CD4-positive, alpha-beta T cell treated with Interleukin-6 for 4 hours (primary cell): Measurements from ENCODE around the gene KCNC3.
"Not testable (repeated sequence)": the region's sequence is repeated elsewhere in the genome, so short reads cannot be mapped to it uniquely, and the experiment has no call there.

Experiments
- DNase-seq: peaks from one replicate; pipeline ENCODE4 v3.0.0-alpha.2; 2020; ENCODE audit warnings: mixed read lengths

KCNC3 gene

DNA sequence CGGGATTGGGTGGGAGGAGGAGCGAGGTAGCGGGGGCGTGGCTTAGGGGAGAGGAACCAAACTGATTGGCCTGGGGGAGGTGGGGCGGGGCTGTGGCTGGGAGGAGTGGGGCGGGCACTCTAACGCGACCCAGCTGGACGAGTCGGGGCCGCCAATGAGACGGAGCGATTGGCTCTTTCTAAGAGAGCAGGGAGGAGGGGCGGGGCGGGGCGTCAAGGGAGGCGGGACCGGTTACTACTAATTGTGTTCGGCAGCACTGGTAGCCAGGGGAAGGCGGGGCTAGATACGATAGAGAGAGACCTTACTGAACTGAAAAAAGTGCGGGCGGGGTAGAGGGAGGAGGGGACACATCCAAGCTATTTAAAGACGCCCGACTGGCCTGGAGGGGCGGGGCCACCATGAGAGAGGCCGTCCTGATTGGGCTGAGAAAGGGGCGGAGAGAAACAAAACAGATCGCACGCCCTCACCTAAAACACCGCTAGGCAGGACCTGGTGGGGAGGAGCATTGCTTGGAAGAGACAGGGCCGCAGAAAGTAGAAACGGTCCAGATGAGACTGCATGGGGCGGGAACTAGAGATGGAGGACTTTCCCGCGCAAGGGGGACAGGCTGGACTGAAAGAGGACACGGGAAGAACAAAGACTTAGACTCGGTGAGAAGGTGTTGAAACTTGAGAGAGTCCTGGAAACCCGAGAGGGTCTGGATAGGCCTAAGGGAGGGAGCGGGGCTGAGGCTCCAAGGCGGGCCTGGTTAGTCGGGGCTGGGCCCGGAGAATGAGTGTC lies at the start of gene KCNC3:
KCNC3 (minus strand) TSS at position 232 of the 780 bp plus-strand sequence. CDS start 295 bp downstream, outside the sequence.
- peak; percentile 86 for DNase-seq

DNA sequence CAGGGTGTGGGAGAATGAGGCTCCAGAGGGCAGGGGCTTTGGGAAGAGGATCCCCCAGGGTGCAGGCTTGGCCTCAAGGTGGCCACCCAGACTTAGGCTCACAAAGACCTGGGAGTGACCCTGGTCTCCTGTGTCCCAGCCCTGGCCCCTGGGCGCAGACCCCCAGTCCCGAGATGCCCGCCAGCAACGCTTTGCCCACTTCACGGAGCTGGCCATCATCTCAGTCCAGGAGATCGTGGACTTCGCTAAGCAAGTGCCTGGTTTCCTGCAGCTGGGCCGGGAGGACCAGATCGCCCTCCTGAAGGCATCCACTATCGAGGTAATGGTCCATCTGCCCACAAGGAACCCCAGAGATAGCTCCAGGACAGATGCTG lies 49.7 kb upstream of the KCNC3 start:
- no peak for DNase-seq

DNA sequence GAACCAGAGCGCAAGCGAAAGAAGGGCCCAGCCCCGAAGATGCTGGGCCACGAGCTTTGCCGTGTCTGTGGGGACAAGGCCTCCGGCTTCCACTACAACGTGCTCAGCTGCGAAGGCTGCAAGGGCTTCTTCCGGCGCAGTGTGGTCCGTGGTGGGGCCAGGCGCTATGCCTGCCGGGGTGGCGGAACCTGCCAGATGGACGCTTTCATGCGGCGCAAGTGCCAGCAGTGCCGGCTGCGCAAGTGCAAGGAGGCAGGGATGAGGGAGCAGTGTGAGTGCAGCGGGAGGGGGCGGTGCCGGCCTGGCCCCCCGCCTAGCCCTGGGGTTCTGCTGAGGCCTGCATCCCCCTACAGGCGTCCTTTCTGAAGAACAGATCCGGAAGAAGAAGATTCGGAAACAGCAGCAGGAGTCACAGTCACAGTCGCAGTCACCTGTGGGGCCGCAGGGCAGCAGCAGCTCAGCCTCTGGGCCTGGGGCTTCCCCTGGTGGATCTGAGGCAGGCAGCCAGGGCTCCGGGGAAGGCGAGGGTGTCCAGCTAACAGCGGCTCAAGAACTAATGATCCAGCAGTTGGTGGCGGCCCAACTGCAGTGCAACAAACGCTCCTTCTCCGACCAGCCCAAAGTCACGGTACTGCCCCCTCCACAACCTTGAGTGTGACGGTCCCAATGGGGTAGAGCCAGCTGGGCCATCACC lies 49.1 kb upstream of the KCNC3 start:
- no peak for DNase-seq

DNA sequence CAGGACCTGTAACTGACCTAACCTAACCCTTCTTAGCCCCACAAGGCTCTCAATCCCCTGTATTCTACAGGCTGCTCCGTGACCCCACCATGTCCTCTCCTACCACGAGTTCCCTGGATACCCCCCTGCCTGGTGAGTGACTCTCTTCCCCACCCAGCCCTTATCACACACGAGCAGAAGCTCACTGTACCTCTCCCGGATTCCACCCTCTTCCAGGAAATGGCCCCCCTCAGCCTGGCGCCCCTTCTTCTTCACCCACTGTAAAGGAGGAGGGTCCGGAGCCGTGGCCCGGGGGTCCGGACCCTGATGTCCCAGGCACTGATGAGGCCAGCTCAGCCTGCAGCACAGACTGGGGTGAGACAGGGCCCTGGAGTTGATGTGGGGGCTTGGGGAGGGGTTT lies 48.3 kb upstream of the KCNC3 start:
- no peak for DNase-seq

DNA sequence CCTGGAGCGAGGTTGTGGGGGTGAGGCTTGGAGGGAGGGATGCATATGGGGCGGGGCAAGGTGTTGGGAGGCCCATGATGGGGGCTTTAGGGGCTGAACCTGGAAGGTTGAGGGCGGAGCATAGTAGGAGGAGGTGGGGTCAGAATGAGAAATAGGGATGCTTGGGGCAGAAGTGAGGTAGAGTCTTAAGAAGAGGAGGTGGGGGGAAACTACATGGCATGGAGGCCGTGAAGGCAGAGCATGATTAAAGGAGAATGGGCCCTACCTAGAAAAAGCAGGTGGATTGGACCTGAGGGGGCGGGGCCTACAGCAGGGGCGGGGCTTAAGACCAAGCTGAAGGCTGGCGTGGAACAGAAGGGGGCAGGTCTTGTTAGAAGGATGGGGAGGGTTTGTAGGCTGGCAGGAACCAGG lies 47.9 kb upstream of the KCNC3 start:
- peak; percentile 68 for DNase-seq

DNA sequence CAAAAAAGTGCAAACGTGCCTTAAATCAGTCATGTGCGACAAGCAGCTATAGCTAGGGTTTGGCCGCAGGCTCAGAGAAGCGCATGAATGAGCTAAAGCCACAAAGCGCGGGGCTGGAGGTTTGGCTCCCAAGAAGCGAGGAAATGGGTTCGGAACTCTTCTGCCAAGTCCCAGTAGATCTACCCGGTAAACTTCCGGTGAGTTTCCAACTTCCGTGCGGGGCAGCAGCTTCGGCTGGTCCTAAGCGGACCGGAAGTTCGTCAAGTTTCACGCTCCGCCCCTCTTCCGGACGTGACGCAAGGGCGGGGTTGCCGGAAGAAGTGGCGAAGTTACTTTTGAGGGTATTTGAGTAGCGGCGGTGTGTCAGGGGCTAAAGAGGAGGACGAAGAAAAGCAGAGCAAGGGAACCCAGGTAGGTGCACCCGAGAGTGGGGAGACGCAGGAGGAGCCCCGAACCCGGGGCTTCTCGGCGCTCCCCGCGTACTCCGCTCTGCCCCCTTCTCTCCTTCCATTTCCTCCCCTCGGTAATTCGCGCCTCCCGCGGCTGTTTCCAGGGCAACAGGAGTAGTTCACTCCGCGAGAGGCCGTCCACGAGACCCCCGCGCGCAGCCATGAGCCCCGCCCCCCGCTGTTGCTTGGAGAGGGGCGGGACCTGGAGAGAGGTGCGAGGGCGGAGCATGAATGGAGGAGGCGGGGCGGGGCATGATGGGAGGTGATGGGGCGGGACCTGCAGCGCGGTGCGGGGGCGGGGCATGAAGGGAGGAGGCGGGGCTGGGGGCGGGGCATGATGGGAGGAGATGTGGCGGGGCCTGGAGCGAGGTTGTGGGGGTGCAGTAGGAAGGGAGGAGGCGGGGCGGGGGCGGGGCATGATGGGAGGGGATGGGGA lies 47.2 kb upstream of the KCNC3 start, which contains the start of gene NR1H2:
NR1H2 (plus strand) TSS at position 292 of the 885 bp plus-strand sequence. CDS start 1,149 bp downstream, outside the sequence.
- peak; percentile 95 for DNase-seq

DNA sequence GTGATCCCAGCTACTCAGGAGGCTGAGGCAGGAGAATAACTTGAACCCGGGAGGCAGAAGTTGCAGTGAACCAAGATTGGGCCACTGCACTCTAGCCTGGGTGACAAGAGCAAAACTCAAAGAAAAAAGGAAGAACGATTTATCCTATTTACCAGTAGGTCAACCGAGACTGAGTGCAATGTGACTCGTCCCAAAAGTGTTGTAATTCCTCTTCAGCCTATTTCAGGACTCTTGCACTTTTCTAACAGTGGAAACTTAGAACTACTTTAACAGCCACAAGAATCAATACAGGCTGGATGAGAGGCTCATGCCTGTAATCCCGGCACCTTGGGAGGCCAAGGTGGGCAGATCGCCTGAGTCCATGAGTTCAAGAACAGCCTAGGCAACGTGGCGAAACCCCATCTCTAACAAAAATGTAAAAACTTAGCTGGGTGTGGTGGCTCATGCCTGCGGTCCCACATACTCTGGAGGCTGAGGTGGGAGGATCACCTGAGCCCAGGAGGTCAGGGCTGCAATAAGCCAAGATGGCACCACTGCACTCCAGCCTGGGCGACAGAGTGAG lies 42.8 kb upstream of the KCNC3 start:
- DNase-seq = no peak

DNA sequence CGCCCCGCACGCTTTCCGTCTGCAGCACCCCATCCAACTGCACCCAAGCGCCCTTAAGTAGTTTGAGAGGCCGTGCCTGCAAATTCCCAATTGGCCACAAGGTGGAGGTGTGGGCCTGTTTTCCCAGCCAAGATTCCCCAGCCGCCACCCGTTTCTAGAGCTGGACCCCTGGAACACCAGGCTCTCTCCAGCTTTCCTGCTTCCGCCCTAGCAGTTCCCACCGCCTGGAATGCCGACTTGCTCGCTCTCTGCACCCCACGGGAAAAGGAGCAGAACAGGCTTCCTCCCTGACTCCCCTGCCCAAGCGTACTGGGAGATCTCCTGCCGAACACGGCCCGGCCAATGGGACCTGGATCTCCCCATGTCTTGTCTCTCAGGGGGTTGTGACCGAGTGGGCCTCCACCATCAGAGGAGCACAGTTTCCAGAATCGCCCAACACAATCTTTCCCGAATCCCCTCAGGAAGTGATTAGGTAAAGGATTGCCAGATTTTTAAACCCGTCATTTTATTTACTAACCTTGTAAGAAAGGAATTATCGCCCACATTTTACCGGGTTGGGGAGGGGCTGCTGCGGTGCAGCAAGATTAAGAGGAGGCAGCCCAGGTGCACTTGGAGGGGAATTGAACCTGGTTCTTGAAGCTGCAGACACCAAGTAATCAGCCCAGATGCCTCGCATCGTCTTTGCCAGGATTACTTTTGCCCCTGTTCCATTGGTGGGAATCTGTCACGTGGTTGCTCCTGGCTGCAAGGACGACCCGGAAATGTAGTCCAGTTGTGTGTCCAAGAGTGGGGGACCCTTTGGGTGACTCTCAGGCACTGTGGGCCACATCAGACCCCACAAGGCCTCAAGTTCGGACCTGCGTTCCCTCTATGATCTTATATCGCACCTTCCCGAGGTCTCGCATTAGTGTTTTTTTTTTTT lies 39.7 kb upstream of the KCNC3 start:
- peak; percentile 82 for DNase-seq

DNA sequence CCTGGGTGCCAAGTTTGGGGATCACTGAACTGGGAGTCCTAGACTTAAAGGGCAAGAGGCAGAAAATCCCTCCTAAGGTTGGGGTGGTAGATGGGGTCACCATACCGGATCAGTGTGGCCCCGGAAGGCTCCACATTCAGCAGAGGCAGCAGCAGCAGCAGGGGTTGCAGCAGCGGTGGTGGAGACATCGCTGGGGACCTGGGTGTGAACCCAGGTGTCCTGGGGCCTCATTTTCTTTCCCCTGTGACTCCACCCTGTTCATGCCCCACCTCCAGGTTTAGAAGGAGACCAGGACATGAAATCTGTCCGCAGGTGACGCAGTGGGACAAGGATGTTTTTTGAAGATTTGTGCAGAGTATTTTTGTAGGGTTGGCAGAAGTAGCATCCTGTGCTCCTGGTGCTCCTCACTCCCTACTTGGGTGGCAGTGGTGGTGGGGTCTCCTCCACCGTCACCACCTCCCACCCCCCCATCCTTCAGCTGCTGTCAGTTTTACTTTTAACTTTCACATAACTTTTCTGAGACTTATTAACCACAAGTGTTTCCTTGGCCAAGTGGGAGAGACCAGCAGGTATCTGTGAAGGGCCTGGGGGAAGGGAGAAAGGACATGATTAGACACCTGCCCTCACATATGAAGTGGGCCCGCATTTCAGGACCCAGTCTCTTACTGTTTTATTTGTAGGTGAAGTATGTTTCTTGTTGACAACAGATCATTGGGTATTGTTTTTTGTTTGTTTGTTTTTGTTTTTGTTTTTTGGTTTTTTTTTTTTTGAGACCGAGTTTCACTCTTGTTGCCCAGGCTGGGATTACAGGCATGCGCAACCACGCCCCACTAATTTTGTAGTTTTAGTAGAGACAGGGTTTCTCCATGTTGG lies 36.5 kb upstream of the KCNC3 start, which contains the start of gene NAPSA:
NAPSA (minus strand) TSS at position 206 of the 873 bp plus-strand sequence; CDS start at position 188, 18 bp downstream.
- no peak for DNase-seq

DNA sequence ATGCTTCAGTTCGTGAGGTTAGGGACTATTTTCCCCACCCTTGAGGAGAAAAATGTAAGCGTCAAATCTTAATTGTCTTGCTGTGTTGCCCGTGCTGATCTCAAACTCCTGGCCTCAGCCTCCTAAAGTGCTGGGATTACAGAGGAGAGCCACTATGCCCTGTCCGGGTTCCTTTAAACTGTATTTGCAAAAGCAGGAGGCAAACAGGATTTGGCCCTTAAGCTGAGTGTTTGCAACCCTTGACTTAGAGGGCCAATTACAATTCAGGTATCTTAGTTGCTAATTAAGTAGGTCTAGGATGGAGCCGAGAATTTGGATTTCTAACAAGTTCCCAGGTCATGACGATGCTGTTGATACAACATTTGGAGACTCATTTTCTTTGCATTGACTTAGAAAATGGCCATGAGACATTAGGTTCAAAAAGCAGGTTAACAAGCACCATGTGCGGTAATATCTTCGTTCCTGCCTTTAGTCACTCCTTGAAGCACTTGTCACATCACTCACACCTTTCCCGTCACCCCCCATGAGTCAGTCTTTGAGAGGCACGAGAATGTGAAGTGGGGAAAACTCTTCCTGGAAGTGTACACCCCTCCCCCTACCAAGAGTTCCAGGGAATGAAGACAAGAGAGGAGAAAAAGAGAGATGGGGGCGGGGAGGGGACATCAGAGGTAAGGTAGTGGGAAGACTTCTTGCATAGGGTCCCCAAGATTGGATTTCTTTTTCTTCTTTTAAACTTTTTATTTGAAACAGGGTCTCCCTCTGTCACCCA lies 33.7 kb upstream of the KCNC3 start:
- peak; percentile 25 for DNase-seq

DNA sequence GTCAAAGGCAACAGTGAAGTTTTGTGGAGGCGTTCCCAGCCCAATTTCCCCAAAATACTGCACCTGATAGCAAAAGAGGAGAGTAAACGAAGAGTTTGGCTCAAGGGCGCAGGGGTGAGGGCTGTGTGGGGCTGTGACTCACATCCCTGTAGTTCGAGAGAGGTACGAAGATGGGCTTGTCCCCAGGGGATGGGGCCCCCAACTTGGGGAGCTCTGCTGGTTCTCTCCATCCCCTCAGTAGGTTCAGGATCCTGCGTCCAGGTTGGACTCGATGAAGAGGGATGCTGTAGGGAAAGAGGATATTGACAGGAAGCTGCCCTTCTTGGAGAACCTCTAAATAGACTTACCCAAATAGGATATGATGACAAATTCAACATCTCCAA lies 32.8 kb upstream of the KCNC3 start:
- no peak for DNase-seq

DNA sequence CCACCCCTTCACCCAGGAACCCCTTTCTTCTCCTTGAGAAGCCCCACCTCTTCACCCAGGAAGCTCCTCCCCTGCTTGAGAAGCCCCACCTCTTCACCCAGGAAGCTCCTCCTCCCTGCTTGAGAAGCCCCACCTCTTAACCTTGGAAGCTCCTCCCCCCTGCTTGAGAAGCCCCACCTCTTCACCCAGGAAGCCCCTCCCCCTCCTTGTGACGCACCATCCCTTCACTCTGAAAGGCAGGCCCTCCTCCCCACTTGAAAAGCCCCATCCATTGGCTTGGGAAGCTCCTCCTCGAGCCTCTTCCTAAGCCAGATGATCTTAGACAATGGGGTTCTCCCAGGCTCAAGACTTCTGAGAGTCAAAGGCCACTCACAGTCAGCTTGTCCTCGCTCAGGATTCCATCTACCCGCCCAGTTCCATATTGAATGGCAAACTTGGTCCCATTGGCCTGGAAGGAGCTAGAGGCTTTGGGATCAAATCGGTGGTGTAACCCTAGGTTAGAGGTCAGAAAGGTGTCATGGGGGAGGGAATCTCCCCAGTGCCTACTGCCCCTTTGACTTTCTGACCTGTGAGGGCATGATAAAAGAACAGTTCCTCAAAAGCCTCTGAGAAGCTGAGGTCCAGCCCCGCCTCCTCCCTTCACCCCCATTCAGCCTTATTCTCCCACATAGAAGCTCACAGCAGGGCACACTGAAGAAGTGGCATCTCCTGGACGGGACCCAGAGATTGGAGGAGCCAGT lies 32.3 kb upstream of the KCNC3 start:
- no peak for DNase-seq

DNA sequence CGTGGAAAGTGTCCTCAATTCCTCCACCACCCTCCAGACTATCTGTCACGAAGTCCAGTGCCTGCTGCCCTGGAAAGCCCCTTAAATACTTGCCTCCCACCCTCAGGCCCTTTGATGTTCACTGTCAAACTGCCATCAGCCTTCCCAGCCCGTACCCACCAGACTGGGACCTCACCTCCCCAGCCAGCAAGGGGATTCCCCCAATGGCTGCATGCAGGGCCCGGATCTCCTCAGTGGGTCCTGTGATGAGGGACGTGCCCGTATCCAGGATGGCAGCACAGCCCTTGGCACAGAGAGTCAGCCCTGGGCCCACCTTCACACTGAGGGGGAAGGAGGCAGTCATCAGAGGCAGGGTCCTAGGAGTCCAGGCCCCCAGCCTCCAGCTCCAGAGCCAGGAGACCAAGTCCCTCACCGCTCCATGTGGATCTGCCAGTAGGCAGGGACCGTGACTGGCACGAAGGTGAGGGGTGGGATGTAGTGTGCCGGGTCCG lies 30.2 kb upstream of the KCNC3 start:
- DNase-seq = no peak

DNA sequence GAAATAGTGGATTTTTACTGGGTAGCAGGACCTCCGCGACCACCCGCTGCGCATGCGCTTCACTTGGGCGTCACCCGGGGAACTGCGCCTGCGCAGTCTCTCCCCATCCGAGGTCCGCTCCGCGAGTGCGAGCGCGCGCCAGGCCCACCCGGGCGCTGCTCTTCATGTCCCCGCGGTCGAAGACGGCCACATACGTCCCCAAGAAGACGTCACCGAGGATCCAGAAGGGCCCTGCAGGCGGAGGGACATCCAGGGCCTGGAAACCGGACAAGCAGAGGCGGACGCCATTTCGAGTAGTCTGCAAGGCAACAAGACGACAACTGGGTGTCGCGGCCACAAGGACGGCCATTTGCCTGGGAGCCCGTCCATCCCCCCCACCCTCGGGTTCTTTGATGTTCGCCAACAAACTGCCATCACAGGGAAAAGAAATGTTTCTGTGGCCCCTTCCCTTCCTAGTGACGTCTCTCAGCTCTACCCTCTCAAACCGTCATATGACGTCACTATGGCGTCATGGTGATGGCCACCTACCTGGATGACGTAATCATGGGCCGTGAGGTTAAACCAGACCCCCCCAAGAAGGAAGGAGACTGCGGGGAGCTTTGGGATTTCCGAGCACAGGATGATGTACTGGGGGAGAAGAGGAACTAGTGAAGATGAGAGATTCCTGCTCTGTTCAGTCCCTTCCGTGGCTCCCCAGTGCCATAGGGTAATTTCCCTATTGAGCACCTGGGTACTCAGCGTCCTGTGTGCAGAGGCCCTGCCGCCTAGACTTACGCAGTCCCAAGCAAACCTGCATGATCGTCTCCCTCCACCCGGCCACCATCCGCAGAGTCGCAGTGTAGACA lies 29.5 kb upstream of the KCNC3 start:
- peak; percentile 83 for DNase-seq

DNA sequence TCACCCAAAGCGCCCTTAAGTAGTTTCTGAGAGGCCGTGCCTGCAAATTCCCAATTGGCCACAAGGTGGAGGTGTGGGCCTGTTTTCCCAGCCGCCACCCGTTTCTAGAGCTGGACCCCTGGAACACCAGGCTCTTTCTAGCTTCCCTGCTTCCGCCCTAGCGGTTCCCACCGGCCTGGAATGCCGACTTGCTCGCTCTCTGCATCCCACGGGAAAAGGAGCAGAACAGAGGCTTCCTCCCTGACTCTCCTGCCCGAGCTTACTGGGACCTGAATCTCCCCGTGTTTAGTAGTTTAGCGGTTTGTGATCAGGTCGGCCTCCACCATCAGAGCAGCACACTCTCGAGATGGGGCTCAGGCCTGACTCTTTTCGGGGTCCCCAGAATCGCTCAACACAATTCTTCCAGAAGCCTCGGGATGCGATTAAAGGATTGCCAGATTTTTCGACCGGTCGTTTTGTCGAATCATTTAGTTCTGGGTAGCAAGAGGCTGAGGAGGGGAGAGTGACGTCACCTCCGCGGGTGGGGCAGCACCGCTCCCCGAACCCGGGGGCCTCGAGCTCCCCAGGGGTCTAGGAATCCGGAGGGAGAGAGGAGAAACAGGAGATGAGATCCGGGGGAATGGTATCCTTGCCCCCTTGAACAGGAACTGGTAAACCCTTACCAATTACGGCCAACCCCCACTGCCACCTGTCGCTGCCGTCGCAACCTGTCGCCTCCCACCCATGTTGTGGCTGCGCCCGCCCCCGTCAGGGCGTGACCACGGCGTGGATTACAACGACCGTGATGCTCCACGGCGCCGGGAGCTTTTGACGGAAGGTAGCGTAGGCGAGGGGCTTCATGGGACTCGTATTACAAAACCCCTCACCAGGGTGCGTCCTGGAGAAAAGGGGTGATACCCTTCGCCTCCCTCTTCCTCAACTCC lies 28.3 kb upstream of the KCNC3 start:
- peak; percentile 92 for DNase-seq

DNA sequence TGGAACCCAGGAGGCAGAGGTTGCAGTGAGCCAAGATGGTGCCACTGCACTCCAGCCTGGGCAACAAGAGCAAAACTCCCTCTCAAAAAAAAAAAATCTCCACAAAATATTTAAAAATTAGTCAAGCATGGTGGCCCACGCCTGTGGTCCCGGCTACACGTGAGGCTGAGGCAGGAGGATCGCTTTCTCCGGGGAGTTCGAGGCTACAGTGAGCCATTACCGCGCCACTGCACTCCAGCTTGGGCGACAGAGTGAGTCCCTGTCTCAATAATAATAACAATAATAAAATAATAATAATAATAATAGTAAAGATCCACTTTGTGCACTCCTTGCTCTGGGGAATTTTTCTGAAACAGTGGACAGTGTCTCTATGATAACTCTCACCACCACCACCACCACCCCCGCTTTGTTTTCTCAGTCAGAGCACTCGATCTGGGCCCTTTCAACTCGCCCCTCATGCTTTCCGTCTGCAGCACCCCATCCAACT lies 27.6 kb upstream of the KCNC3 start:
- DNase-seq = no peak

DNA sequence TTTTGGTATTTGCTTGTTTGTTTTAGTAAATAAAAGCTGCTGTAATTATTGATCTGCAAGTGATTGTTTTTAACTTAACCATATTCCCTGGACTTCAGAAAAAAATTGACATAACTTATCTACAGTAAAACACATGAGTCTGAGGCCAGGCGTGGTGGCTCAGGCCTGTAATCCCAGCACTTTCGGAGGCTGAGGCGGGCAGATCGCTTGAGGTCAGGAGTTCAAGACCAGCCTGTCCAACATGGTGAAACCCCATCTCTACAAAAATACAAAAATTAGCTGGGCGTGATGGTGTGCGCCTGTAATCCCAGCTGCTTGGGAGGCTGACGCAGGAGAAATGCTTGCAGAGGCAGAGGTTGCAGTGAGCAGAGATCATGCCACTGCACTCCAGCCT lies 24.3 kb upstream of the KCNC3 start:
- not testable (repeated sequence) for DNase-seq
